Type B pancreatic cell (in vitro differentiated cells): Measurements from ENCODE around the gene MAP2K6. TPM values are rescaled to one million over a fixed set of nuclear protein-coding genes. Genes with fewer than 3 reads are reported as not detected.

Experiments
- DNase-seq: peaks from one replicate; pipeline ENCODE4 v3.0.0; 2021; ENCODE audit warnings: mixed read lengths; ENCODE audit not compliant: unreplicated experiment; ENCODE audit errors: extremely low spot score
- H3K27ac Mint-ChIP-seq: 2 replicates; pipeline ENCODE4 v1.8.0; 2021; ENCODE audit warnings: mild to moderate bottlenecking, mixed read lengths
- H3K27me3 Mint-ChIP-seq: 2 replicates; pipeline ENCODE4 v1.8.0; 2021; ENCODE audit warnings: mixed read lengths
- H3K36me3 Mint-ChIP-seq: 2 replicates; pipeline ENCODE4 v1.8.0; 2021; ENCODE audit warnings: mixed read lengths
- H3K4me1 Mint-ChIP-seq: one replicate; pipeline ENCODE4 v1.8.0; 2021; ENCODE audit warnings: mixed read lengths; ENCODE audit not compliant: unreplicated experiment
- H3K4me3 Mint-ChIP-seq: 2 replicates; pipeline ENCODE4 v1.8.0; 2021; ENCODE audit warnings: mild to moderate bottlenecking, mixed read lengths
- H3K9me3 Mint-ChIP-seq: 2 replicates; pipeline ENCODE4 v1.8.0; 2021; ENCODE audit warnings: mixed read lengths
- total RNA-seq: library from RNA; stranded (reverse); gene quantifications from 2 replicates; pipeline ENCODE4 v1.2.1, GENCODE V29; 2021; ENCODE audit warnings: low replicate concordance
- TF ChIP-seq, protein P1 (sequence below): fragments of 200-600 bp; sonication (generic); conservative IDR thresholded peaks from 2 replicates; pipeline ENCODE4 v1.5.0; 2021; ENCODE audit warnings: antibody characterized with exemption, mild to moderate bottlenecking

The MAP2K6 gene
- total RNA-seq, 1 donor from 2014 or later, result 28.8 TPM

DNA sequence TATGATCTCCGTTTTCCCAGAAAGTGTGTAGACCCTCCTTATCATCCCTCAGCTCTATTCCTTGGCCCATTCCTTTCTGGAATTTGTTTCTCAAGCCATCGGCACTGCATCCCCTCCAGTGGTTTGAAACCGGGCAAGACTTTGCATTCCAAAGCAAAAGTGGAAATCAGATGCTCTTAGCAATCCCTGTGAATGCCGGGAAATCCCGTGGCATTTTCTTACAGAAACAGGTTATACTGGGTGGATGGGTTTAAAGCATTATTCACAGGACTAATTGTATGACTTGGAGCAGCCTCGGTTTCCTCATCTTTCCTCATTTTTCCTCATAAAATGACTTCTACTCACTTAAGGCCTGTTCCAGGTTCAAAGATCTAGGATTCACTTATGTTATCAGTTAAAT lies 52.0 kb downstream of the MAP2K6 start:
- H3K4me3 Mint-ChIP-seq, result no peak overlapping the region
- peaks cover 31% of the 10 kb centered on the region for H3K4me1 Mint-ChIP-seq
- H3K27ac Mint-ChIP-seq, result peak overlapping the region; percentile 8
- DNase-seq, result no peak
- no peaks in the 10 kb centered on the region for H3K27me3 Mint-ChIP-seq
- TF ChIP-seq, protein P1, sequence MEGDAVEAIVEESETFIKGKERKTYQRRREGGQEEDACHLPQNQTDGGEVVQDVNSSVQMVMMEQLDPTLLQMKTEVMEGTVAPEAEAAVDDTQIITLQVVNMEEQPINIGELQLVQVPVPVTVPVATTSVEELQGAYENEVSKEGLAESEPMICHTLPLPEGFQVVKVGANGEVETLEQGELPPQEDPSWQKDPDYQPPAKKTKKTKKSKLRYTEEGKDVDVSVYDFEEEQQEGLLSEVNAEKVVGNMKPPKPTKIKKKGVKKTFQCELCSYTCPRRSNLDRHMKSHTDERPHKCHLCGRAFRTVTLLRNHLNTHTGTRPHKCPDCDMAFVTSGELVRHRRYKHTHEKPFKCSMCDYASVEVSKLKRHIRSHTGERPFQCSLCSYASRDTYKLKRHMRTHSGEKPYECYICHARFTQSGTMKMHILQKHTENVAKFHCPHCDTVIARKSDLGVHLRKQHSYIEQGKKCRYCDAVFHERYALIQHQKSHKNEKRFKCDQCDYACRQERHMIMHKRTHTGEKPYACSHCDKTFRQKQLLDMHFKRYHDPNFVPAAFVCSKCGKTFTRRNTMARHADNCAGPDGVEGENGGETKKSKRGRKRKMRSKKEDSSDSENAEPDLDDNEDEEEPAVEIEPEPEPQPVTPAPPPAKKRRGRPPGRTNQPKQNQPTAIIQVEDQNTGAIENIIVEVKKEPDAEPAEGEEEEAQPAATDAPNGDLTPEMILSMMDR, result no peak
- no peaks in the 10 kb centered on the region for H3K9me3 Mint-ChIP-seq
- H3K36me3 Mint-ChIP-seq, result peaks cover 16% of the 10 kb centered on the region

DNA sequence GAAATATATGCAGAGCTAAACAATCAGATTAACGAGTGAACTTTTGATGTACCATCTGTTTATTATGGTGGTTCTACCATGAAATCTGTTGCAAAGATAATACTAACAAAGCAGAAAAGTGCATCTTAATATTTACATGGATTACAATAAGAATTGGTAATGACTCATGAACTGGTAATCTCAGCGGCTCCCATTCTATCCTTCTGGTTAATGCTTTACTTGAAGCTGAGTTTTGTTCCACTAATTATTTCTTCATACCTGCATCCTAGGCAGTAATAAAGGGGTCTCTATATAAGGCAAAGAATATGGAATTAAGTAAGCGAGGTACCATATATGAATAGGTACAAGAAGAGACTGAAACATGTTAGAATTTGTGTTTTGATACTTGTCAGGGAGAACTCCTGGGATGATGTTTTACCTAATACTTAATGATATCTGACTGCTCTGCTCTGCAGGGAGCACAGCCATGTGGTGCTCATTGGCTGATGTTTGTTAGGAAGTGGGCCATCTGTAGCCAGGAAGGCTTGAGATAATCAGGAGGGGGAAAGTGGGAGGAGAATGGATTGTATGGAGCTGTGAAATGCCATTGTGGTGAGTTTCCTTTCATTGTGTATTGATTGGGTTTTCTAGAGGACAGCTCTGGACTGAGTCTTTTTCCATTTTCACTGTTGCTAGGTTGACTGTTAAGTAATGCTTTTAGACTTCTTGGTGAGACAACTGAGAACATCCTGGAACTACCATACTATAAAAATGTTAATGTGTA lies 52.6 kb downstream of the MAP2K6 start:
- Mint-ChIP-seq H3K36me3 (peaks cover 16% of the 10 kb centered on the region), H3K4me3 (peak overlapping the region; percentile 30), H3K4me1 (peaks cover 29% of the 10 kb centered on the region), H3K9me3 (no peaks in the 10 kb centered on the region), H3K27me3 (no peaks in the 10 kb centered on the region), H3K27ac (peak overlapping the region; percentile 1)
- TF ChIP-seq, protein P1, result no peak
- no peak for DNase-seq

DNA sequence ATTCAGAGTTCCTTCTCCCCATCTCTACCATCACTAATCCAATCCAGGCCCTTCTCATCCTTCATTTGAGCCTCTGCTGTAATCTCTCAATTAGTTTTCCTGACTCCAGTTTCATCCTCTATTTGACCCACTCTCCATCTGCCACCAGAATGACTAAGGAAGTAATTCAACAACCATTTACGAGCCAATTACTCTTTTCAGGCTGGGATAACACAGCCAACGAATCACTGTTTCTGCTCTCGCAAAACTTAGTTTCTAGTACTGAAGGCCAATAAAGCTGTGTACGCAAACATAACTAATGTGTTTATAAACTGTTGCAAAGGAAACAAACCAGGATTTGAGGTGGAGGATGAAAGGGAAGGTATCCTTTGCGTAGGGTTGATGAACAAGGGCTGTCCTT lies 53.7 kb downstream of the MAP2K6 start:
- Mint-ChIP-seq H3K27me3 (no peaks in the 10 kb centered on the region), H3K9me3 (no peaks in the 10 kb centered on the region), H3K36me3 (peaks cover 16% of the 10 kb centered on the region), H3K4me3 (no peak overlapping the region), H3K4me1 (peaks cover 29% of the 10 kb centered on the region), H3K27ac (no peak overlapping the region)
- TF ChIP-seq, protein P1, result no peak
- no peak for DNase-seq

DNA sequence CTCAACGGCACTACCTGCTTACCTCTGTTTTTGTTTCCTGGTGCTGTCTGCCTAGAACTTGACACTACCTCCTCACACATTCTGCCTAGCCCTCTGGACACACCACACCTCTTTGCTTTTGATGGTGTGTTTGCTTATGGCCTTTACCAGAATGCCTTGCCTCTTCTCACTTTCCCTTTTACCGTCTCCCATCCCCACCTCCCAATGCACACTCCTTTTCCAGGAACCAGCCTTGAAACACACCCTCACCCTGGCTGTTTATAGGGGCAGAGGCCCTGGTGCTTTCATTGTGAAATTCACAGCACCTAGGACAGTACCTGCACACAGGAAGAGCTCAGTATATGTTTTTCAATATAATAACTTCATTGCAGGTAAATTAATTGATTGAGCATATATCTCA lies 56.2 kb downstream of the MAP2K6 start:
- no peaks in the 10 kb centered on the region for H3K9me3 Mint-ChIP-seq
- H3K27me3 Mint-ChIP-seq, result no peaks in the 10 kb centered on the region
- H3K4me3 Mint-ChIP-seq, result no peak overlapping the region
- TF ChIP-seq, protein P1, result no peak
- H3K4me1 Mint-ChIP-seq, result peaks cover 38% of the 10 kb centered on the region
- H3K27ac Mint-ChIP-seq, result no peak overlapping the region
- DNase-seq, result no peak
- H3K36me3 Mint-ChIP-seq, result peaks cover 16% of the 10 kb centered on the region

DNA sequence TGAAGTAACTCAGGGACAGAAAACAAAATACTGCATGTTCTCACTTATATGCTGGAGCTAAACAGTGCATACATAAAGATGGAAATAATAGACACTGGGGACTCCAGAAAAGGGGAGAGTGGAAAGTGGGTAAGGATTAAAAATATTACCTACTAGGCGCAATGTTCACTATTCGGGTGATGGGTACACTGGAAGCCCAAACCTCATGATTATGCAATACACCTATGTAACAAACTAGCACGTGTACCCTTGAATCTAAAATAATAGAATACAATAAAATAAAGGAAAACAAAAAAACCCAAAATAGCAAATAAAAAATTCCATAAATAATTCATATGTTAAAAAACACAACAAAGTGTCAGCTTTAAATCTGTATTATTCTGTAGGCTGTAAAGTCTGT lies 56.9 kb downstream of the MAP2K6 start:
- Mint-ChIP-seq H3K27me3 (no peaks in the 10 kb centered on the region), H3K4me3 (no peak overlapping the region), H3K9me3 (no peaks in the 10 kb centered on the region), H3K4me1 (peaks cover 35% of the 10 kb centered on the region), H3K36me3 (peaks cover 13% of the 10 kb centered on the region), H3K27ac (no peak overlapping the region)
- DNase-seq, result no peak
- TF ChIP-seq, protein P1, result no peak
